HEK293 (cell line): ENCODE measurements around the gene CMTM8.

ENCODE experiments used
- CTCF ChIA-PET: fragments of 350-600 bp; formaldehyde crosslinking; extraction: SDS; loops from one replicate; lab custom pipeline; 2021; ENCODE audit warnings: antibody characterized with exemption; lab: Yijun Ruan, JAX
- POLR2A ChIA-PET: fragments of 300-600 bp; formaldehyde crosslinking; extraction: SDS; loops from one replicate; lab custom pipeline; 2020; ENCODE audit warnings: antibody characterized with exemption, inconsistent platforms; lab: Yijun Ruan, JAX
- H3K27ac ChIP-seq: fragments of 200-500 bp; sonication (Bioruptor generic); 2 replicates; pipeline ENCODE4 v1.5.1; 2014; ENCODE audit warnings: low read depth, low read length, control low read depth, inconsistent platforms; ENCODE audit errors: extremely low read depth
- H3K36me3 ChIP-seq, 2 experiments: fragments of 200-500 bp in 1 of 2; sonication (Bioruptor generic) in 1 of 2; 1 replicate in 1 of 2; 2 replicates in 1 of 2; pipeline ENCODE4 v1.5.1; 2014 to 2017; ENCODE audit warnings: inconsistent platforms in 2 of 2, low read length in 2 of 2; ENCODE audit not compliant: control insufficient read depth in 2 of 2, insufficient read depth in 1 of 2
- H3K4me1 ChIP-seq: fragments of 200-500 bp; sonication (Bioruptor generic); 2 replicates; pipeline ENCODE4 v1.5.1; 2014; ENCODE audit warnings: mild to moderate bottlenecking, low read length, inconsistent platforms; ENCODE audit not compliant: control insufficient read depth, insufficient read depth
- H3K4me3 ChIP-seq: 2 replicates; pipeline ENCODE4 v1.5.1; 2011; ENCODE audit warnings: low read depth, mild to moderate bottlenecking, control low read depth, low read length, moderate library complexity
- H3K9me3 ChIP-seq: fragments of 200-500 bp; sonication (Bioruptor generic); 2 replicates; pipeline ENCODE4 v1.5.1; 2014; ENCODE audit warnings: low read depth, low read length, inconsistent platforms; ENCODE audit not compliant: control insufficient read depth, insufficient read depth
- FEZF1 ChIP-seq: fragments of 450-650 bp; formaldehyde crosslinking; IDR thresholded peaks from 2 replicates; pipeline ENCODE4 v1.5.1; 2016; ENCODE audit warnings: missing biosample characterization, missing genetic modification characterization
- YY1 ChIP-seq: fragments of 450-650 bp; formaldehyde crosslinking; IDR thresholded peaks from 2 replicates; pipeline ENCODE4 v1.5.1; 2018; ENCODE audit warnings: missing biosample characterization, missing genetic modification characterization
- ZBTB20 ChIP-seq: fragments of 450-650 bp; formaldehyde crosslinking; IDR thresholded peaks from 2 replicates; pipeline ENCODE4 v1.5.1; 2016; ENCODE audit warnings: missing biosample characterization, missing genetic modification characterization
- ZIC2 ChIP-seq: fragments of 450-650 bp; formaldehyde crosslinking; IDR thresholded peaks from 2 replicates; pipeline ENCODE4 v1.5.1; 2016; ENCODE audit warnings: missing biosample characterization, missing genetic modification characterization
- ZNF133 ChIP-seq: fragments of 450-650 bp; formaldehyde crosslinking; IDR thresholded peaks from 2 replicates; pipeline ENCODE4 v1.5.1; 2016; ENCODE audit warnings: missing biosample characterization, missing genetic modification characterization
- ZNF214 ChIP-seq: fragments of 450-650 bp; formaldehyde crosslinking; IDR thresholded peaks from 2 replicates; pipeline ENCODE4 v1.5.1; 2017; ENCODE audit warnings: missing biosample characterization, mild to moderate bottlenecking, missing genetic modification characterization, borderline replicate concordance
- ZNF830 ChIP-seq: fragments of 450-650 bp; IDR thresholded peaks from 2 replicates; pipeline ENCODE4 v1.5.0; 2018; ENCODE audit warnings: missing biosample characterization, missing genetic modification characterization, low read depth, mild to moderate bottlenecking, moderate library complexity
- TF ChIP-seq, protein P1 (sequence below): fragments of 450-650 bp; formaldehyde crosslinking; IDR thresholded peaks from 2 replicates; pipeline ENCODE4 v1.5.1; 2017; ENCODE audit warnings: missing biosample characterization, missing genetic modification characterization
- TF ChIP-seq, protein P2 (sequence below): fragments of 450-650 bp; formaldehyde crosslinking; IDR thresholded peaks from 2 replicates; pipeline ENCODE4 v1.5.1; 2016; ENCODE audit warnings: missing biosample characterization, missing genetic modification characterization, low read depth
- TF ChIP-seq, protein P3 (sequence below): fragments of 450-650 bp; formaldehyde crosslinking; conservative IDR thresholded peaks from 2 replicates; pipeline ENCODE4 v1.5.1; 2016; ENCODE audit warnings: low read depth, missing biosample characterization, missing genetic modification characterization
- TF ChIP-seq, protein P4 (sequence below): fragments of 450-650 bp; formaldehyde crosslinking; IDR thresholded peaks from 2 replicates; pipeline ENCODE4 v1.5.1; 2016; ENCODE audit warnings: missing biosample characterization, missing genetic modification characterization

Gene CMTM8

DNA sequence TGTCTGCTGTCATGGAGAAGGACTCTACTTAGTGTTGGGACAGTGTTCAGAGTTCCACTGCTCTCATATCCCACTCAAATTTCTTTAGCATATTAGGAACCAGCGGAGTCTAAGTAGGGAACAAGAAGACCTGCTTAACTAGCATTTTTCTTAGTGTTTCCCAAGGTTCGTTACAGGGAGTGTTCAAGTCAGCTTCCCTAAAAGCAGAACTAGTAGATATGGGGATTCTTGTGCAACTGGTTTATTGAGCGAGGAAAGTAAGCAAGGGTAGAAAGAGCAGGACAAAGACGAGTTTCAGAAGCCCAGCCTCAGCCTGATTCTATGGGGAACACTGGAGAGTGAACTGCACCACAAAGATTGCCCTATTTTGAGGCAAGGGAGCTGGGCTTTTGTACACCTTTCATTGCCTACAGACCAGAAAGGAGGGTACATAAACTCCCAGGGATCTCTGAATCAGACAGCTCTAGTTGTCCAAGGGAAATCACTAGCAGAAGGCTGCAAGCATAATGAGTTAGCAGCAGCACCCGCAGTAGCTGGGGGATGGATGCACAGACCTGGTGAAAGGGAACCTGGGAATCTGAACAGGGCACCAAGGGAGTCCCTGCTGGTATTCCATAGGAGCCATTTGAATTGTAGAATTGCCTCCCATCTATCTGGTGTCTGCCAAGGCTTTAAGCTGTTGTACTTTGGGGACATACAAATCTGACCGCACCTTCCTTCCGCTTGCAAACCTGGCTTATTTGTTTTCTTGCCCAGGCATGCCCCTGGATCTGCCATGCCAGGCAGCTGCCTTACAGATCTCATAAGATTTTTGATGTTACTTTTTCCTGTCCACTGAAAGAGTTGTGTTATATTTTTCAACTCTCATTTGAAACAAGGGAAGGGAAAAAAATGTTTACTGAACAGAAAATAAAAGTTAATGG lies 168.3 kb downstream of the CMTM8 start:
- Histone ChIP-seq H3K9me3 (no peaks in the 10 kb centered on the region), H3K27ac (peak overlapping the region; percentile 14; the same call in 1 of the 2 replicates), H3K4me1 (peaks cover 4% of the 10 kb centered on the region; the same call in 1 of the 2 replicates), H3K36me3 (no peaks in the 10 kb centered on the region), H3K4me3 (no peak overlapping the region)
- POLR2A ChIA-PET = no interaction called here
- TF ChIP-seq ZBTB20 (peak; percentile 75), ZNF214 (tag by site-specific recombination) (no peak), ZNF133 (tag by site-specific recombination) (0 out of 2 replicates have a peak, but pooled peaks have one; percentile 13)
- TF ChIP-seq, protein P1, sequence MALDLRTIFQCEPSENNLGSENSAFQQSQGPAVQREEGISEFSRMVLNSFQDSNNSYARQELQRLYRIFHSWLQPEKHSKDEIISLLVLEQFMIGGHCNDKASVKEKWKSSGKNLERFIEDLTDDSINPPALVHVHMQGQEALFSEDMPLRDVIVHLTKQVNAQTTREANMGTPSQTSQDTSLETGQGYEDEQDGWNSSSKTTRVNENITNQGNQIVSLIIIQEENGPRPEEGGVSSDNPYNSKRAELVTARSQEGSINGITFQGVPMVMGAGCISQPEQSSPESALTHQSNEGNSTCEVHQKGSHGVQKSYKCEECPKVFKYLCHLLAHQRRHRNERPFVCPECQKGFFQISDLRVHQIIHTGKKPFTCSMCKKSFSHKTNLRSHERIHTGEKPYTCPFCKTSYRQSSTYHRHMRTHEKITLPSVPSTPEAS (tag by site-specific recombination) = no peak
- TF ChIP-seq, protein P2, sequence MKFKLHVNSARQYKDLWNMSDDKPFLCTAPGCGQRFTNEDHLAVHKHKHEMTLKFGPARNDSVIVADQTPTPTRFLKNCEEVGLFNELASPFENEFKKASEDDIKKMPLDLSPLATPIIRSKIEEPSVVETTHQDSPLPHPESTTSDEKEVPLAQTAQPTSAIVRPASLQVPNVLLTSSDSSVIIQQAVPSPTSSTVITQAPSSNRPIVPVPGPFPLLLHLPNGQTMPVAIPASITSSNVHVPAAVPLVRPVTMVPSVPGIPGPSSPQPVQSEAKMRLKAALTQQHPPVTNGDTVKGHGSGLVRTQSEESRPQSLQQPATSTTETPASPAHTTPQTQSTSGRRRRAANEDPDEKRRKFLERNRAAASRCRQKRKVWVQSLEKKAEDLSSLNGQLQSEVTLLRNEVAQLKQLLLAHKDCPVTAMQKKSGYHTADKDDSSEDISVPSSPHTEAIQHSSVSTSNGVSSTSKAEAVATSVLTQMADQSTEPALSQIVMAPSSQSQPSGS (tag by site-specific recombination) = no peak
- TF ChIP-seq, protein P3, sequence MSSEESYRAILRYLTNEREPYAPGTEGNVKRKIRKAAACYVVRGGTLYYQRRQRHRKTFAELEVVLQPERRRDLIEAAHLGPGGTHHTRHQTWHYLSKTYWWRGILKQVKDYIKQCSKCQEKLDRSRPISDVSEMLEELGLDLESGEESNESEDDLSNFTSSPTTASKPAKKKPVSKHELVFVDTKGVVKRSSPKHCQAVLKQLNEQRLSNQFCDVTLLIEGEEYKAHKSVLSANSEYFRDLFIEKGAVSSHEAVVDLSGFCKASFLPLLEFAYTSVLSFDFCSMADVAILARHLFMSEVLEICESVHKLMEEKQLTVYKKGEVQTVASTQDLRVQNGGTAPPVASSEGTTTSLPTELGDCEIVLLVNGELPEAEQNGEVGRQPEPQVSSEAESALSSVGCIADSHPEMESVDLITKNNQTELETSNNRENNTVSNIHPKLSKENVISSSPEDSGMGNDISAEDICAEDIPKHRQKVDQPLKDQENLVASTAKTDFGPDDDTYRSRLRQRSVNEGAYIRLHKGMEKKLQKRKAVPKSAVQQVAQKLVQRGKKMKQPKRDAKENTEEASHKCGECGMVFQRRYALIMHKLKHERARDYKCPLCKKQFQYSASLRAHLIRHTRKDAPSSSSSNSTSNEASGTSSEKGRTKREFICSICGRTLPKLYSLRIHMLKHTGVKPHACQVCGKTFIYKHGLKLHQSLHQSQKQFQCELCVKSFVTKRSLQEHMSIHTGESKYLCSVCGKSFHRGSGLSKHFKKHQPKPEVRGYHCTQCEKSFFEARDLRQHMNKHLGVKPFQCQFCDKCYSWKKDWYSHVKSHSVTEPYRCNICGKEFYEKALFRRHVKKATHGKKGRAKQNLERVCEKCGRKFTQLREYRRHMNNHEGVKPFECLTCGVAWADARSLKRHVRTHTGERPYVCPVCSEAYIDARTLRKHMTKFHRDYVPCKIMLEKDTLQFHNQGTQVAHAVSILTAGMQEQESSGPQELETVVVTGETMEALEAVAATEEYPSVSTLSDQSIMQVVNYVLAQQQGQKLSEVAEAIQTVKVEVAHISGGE (tag by site-specific recombination) = no peak
- TF ChIP-seq, all 188 proteins: peak for 2
- CTCF ChIA-PET = interaction anchor here (0.6 to 1.4 kb wide), 2 partner anchors 13 to 61 kb away, joined by 3 to 6 read pairs; no protein-coding TSS in a partner anchor

DNA sequence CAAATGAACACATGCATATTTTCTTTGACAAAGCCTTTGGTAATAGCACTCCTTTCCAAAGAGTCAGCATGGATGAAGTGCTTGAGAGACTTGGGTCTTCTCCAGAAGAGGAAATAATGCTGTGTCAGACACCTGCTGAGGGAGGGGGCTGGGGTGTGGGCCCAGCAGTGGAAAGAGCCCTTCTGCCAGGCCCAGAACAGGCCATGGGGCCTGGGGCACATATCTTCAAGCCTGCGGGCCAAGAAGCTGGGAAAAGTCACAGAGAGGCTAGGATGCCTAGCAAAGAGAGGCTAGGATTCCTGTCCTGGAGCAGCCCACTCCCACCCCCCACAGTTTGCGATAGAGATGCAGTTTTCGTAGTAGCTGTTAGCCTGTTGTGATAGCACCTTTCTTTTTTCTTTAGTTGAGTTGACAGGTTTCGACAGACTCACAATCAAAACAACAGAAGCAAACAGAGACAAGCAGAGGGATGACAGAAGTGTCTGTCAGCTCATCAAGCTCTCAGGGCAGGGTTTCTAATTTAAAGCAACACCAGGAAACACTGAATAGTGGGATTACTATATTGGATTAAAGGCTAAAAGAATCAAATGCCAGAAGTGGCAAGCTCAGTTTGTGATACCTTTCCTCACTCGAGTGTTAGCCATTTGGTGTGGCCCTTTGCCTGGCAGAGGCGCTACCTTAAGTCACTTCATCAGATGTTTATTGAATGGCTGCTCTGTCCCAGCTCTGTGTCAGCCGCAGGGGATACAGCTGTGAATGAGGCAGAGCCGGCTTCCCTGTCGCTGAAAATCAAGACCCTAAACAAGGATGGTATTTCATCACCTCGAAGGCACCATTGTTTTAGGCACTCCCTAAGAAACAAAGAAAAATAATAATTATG lies 172.1 kb downstream of the CMTM8 start:
- no peak overlapping the region for H3K27ac ChIP-seq
- 0 out of 2 replicates have a peak, but pooled peaks have one; percentile 7 for TF ChIP-seq ZIC2 (tag by site-specific recombination)
- TF ChIP-seq YY1 = no peak
- no peak for TF ChIP-seq ZNF830 (tag by site-specific recombination)
- peak; percentile 80 for TF ChIP-seq FEZF1 (tag by site-specific recombination)
- TF ChIP-seq, protein P4, sequence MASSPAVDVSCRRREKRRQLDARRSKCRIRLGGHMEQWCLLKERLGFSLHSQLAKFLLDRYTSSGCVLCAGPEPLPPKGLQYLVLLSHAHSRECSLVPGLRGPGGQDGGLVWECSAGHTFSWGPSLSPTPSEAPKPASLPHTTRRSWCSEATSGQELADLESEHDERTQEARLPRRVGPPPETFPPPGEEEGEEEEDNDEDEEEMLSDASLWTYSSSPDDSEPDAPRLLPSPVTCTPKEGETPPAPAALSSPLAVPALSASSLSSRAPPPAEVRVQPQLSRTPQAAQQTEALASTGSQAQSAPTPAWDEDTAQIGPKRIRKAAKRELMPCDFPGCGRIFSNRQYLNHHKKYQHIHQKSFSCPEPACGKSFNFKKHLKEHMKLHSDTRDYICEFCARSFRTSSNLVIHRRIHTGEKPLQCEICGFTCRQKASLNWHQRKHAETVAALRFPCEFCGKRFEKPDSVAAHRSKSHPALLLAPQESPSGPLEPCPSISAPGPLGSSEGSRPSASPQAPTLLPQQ = peak; percentile 60; the same call in 1 of the 2 replicates
- POLR2A ChIA-PET = no interaction called here
- H3K36me3 ChIP-seq = no peaks in the 10 kb centered on the region
- no peaks in the 10 kb centered on the region for H3K9me3 ChIP-seq
- peaks cover 4% of the 10 kb centered on the region; the same call in 1 of the 2 replicates for H3K4me1 ChIP-seq
- CTCF ChIA-PET = interaction anchor here (0.6 to 1.9 kb wide), 3 partner anchors 11 to 1498 kb away, joined by 3 to 6 read pairs (median 4); no protein-coding TSS in a partner anchor
- no peak overlapping the region for H3K4me3 ChIP-seq
